Activated CD4-positive, alpha-beta T cell treated with anti-CD3 and anti-CD28 coated beads, Interleukin-2, amount 10 ng/mL, durations not matched to agents 7 days and 5 days (primary cell): ENCODE measurements around the gene HADHB. TPM values are rescaled to one million over a fixed set of nuclear protein-coding genes. Genes with fewer than 3 reads are reported as not detected.
"Not testable (repeated sequence)": the region's sequence is repeated elsewhere in the genome, so short reads cannot be mapped to it uniquely, and the experiment has no call there.

Experiments used
- CTCF ChIA-PET: fragments of 350-600 bp; sonication (Branson Sonifier 250); formaldehyde crosslinking; loops from one replicate; lab custom pipeline; 2021; ENCODE audit warnings: antibody characterized with exemption; lab: Charles Lee
- POLR2A ChIA-PET: fragments of 350-600 bp; sonication (Branson Sonifier 250); formaldehyde crosslinking; loops from one replicate; lab custom pipeline; 2021; ENCODE audit warnings: antibody characterized with exemption; lab: Charles Lee
- DNase-seq: peaks from one replicate; pipeline ENCODE4 v3.0.0-alpha.2; 2020
- H3K27ac Mint-ChIP-seq: one replicate; pipeline ENCODE4 v1.8.0; 2021; ENCODE audit warnings: mild to moderate bottlenecking, moderate library complexity, mixed read lengths
- H3K27me3 Mint-ChIP-seq: one replicate; pipeline ENCODE4 v1.8.0; 2021; ENCODE audit warnings: mixed read lengths
- H3K36me3 Mint-ChIP-seq: one replicate; pipeline ENCODE4 v1.8.0; 2021; ENCODE audit warnings: low read depth, mixed read lengths
- H3K4me1 Mint-ChIP-seq: one replicate; pipeline ENCODE4 v1.8.0; 2021; ENCODE audit warnings: mixed read lengths
- H3K4me3 Mint-ChIP-seq: one replicate; pipeline ENCODE4 v1.8.0; 2021; ENCODE audit warnings: mild to moderate bottlenecking, moderate library complexity, mixed read lengths
- H3K9me3 Mint-ChIP-seq: one replicate; pipeline ENCODE4 v1.8.0; 2021; ENCODE audit warnings: mixed read lengths
- total RNA-seq, 2 experiments: library from RNA; stranded (reverse); gene quantifications; one replicate each; pipeline ENCODE4 v1.2.3, GENCODE V29; 2021

Gene HADHB
- total RNA-seq, 2 experiments from 2014 or later: 65.2 to 72.7 TPM

GRCh38 chr2:26249625-26250024, 4.9 kb downstream of the HADHB start:
- CTCF ChIA-PET: no interaction called here
- Mint-ChIP-seq H3K27me3 (no peaks in the 10 kb centered on the region), H3K9me3 (no peaks in the 10 kb centered on the region), H3K4me1 (peaks cover 27% of the 10 kb centered on the region), H3K4me3 (no peak overlapping the region), H3K27ac (no peak overlapping the region), H3K36me3 (peaks cover 4% of the 10 kb centered on the region)
- DNase-seq: no peak
- POLR2A ChIA-PET: no interaction called here

- ChIA-PET CTCF (interaction anchor here (1.3 kb wide), 1 partner anchor 18 kb away, joined by 3 read pairs; no protein-coding TSS in a partner anchor), POLR2A (no interaction called here)
- H3K27me3 Mint-ChIP-seq: no peaks in the 10 kb centered on the region
- H3K36me3 Mint-ChIP-seq: peaks cover 9% of the 10 kb centered on the region
- no peak overlapping the region for H3K4me3 Mint-ChIP-seq
- DNase-seq: no peak
- peaks cover 11% of the 10 kb centered on the region for H3K4me1 Mint-ChIP-seq
- no peak overlapping the region for H3K27ac Mint-ChIP-seq
- no peaks in the 10 kb centered on the region for H3K9me3 Mint-ChIP-seq
Observed at GRCh38 chr2:26251893-26252292, 7.2 kb downstream of the HADHB start.

- H3K4me3 Mint-ChIP-seq: no peak overlapping the region
- H3K9me3 Mint-ChIP-seq: no peaks in the 10 kb centered on the region
- no peak for DNase-seq
- H3K27me3 Mint-ChIP-seq: no peaks in the 10 kb centered on the region
- POLR2A ChIA-PET: no interaction called here
- CTCF ChIA-PET: interaction anchor here (0.6 to 2.1 kb wide), 4 partner anchors 11 to 310 kb away, joined by 3 to 7 read pairs (median 4); partner anchors contain the start of genes HADHA and HADHB
- H3K36me3 Mint-ChIP-seq: peaks cover 11% of the 10 kb centered on the region
- no peak overlapping the region for H3K27ac Mint-ChIP-seq
- H3K4me1 Mint-ChIP-seq: peaks cover 6% of the 10 kb centered on the region
Observed at GRCh38 chr2:26255759-26256384, 11.1 kb downstream of the HADHB start.

GRCh38 chr2:26258836-26259235, 14.1 kb downstream of the HADHB start:
- CTCF ChIA-PET: interaction anchor here (1.1 to 2.0 kb wide), 3 partner anchors 13 to 30 kb away, joined by 3 to 7 read pairs (median 3); no protein-coding TSS in a partner anchor
- H3K27me3 Mint-ChIP-seq, H3K4me3 Mint-ChIP-seq, H3K9me3 Mint-ChIP-seq, POLR2A ChIA-PET, DNase-seq, H3K27ac Mint-ChIP-seq, H3K4me1 Mint-ChIP-seq: not testable (repeated sequence)
- H3K36me3 Mint-ChIP-seq: peaks cover 15% of the 10 kb centered on the region

GRCh38 chr2:26268213-26268612, 23.5 kb downstream of the HADHB start:
- H3K27ac Mint-ChIP-seq: no peak overlapping the region
- H3K27me3 Mint-ChIP-seq: no peaks in the 10 kb centered on the region
- H3K4me1 Mint-ChIP-seq: peaks cover 3% of the 10 kb centered on the region
- H3K36me3 Mint-ChIP-seq: peaks cover 12% of the 10 kb centered on the region
- no peak for DNase-seq
- POLR2A ChIA-PET: no interaction called here
- H3K9me3 Mint-ChIP-seq: no peaks in the 10 kb centered on the region
- CTCF ChIA-PET: interaction anchor here (1.2 kb wide), 1 partner anchor 12 kb away, joined by 3 read pairs; no protein-coding TSS in a partner anchor
- H3K4me3 Mint-ChIP-seq: no peak overlapping the region

GRCh38 chr2:26268670-26269385, 24.1 kb downstream of the HADHB start:
- H3K27me3 Mint-ChIP-seq, DNase-seq, H3K4me3 Mint-ChIP-seq, H3K36me3 Mint-ChIP-seq, H3K9me3 Mint-ChIP-seq, H3K4me1 Mint-ChIP-seq, H3K27ac Mint-ChIP-seq, POLR2A ChIA-PET: not testable (repeated sequence)
- CTCF ChIA-PET: interaction anchor here (0.8 to 1.2 kb wide), 4 partner anchors 9 to 33 kb away, joined by 3 to 4 read pairs (median 3); no protein-coding TSS in a partner anchor

- Mint-ChIP-seq H3K4me3 (no peak overlapping the region), H3K4me1 (peaks cover 5% of the 10 kb centered on the region), H3K36me3 (peaks cover 7% of the 10 kb centered on the region), H3K9me3 (no peaks in the 10 kb centered on the region), H3K27me3 (no peaks in the 10 kb centered on the region), H3K27ac (no peak overlapping the region)
- ChIA-PET CTCF (interaction anchor here (0.6 to 1.2 kb wide), 5 partner anchors 10 to 161 kb away, joined by 3 to 4 read pairs (median 3); no protein-coding TSS in a partner anchor), POLR2A (no interaction called here)
- no peak for DNase-seq
Observed at GRCh38 chr2:26269571-26270158, 24.9 kb downstream of the HADHB start.

GRCh38 chr2:26270373-26270772, 25.6 kb downstream of the HADHB start:
- DNase-seq: no peak
- ChIA-PET CTCF (interaction anchor here (0.6 to 1.2 kb wide), 3 partner anchors 19 to 162 kb away, joined by 3 read pairs; no protein-coding TSS in a partner anchor), POLR2A (no interaction called here)
- Mint-ChIP-seq H3K4me3 (no peak overlapping the region), H3K27me3 (no peaks in the 10 kb centered on the region), H3K36me3 (peaks cover 7% of the 10 kb centered on the region), H3K9me3 (no peaks in the 10 kb centered on the region), H3K27ac (no peak overlapping the region), H3K4me1 (peaks cover 5% of the 10 kb centered on the region)

GRCh38 chr2:26273501-26273900, 28.8 kb downstream of the HADHB start:
- DNase-seq: no peak
- Mint-ChIP-seq H3K27ac (no peak overlapping the region), H3K4me3 (no peak overlapping the region), H3K9me3 (no peaks in the 10 kb centered on the region), H3K27me3 (no peaks in the 10 kb centered on the region), H3K36me3 (peaks cover 5% of the 10 kb centered on the region), H3K4me1 (peaks cover 5% of the 10 kb centered on the region)
- ChIA-PET CTCF (no interaction called here), POLR2A (no interaction called here)

GRCh38 chr2:26274058-26274613, 29.4 kb downstream of the HADHB start:
- ChIA-PET POLR2A (no interaction called here), CTCF (interaction anchor here (0.9 kb wide), 1 partner anchor 11 kb away, joined by 3 read pairs; no protein-coding TSS in a partner anchor)
- H3K9me3 Mint-ChIP-seq: no peaks in the 10 kb centered on the region

GRCh38 chr2:26276484-26277227, 31.9 kb downstream of the HADHB start:
- no peak overlapping the region for H3K27ac Mint-ChIP-seq
- no peak overlapping the region for H3K4me3 Mint-ChIP-seq
- peaks cover 2% of the 10 kb centered on the region for H3K4me1 Mint-ChIP-seq
- CTCF ChIA-PET: interaction anchor here (0.6 kb wide), 1 partner anchor 305 kb away, joined by 3 read pairs; no protein-coding TSS in a partner anchor
- H3K27me3 Mint-ChIP-seq: no peaks in the 10 kb centered on the region
- no peak for DNase-seq
- H3K36me3 Mint-ChIP-seq: peaks cover 26% of the 10 kb centered on the region
- H3K9me3 Mint-ChIP-seq: no peaks in the 10 kb centered on the region
- POLR2A ChIA-PET: no interaction called here

More at GRCh38 chr2:26274058-26274613, 29.4 kb downstream of the HADHB start:
- no peak for DNase-seq
- Mint-ChIP-seq H3K4me3 (no peak overlapping the region), H3K27me3 (no peaks in the 10 kb centered on the region), H3K27ac (no peak overlapping the region), H3K36me3 (peaks cover 11% of the 10 kb centered on the region), H3K4me1 (peaks cover 5% of the 10 kb centered on the region)

GRCh38 chr2:26279886-26280285, 35.1 kb downstream of the HADHB start:
- ChIA-PET CTCF (interaction anchor here (0.6 kb wide), 1 partner anchor 309 kb away, joined by 5 read pairs; no protein-coding TSS in a partner anchor), POLR2A (no interaction called here)
- H3K27ac Mint-ChIP-seq: no peak overlapping the region
- H3K9me3 Mint-ChIP-seq: no peaks in the 10 kb centered on the region
- H3K4me1 Mint-ChIP-seq: no peaks in the 10 kb centered on the region
- H3K4me3 Mint-ChIP-seq: no peak overlapping the region
- H3K36me3 Mint-ChIP-seq: peaks cover 37% of the 10 kb centered on the region
- DNase-seq: no peak
- H3K27me3 Mint-ChIP-seq: no peaks in the 10 kb centered on the region
